ENCODE data around the gene HDAC4.
A peak's percentile ranks its signal among the peaks of the same experiment; 100 is the strongest.

The HDAC4 gene

DNA sequence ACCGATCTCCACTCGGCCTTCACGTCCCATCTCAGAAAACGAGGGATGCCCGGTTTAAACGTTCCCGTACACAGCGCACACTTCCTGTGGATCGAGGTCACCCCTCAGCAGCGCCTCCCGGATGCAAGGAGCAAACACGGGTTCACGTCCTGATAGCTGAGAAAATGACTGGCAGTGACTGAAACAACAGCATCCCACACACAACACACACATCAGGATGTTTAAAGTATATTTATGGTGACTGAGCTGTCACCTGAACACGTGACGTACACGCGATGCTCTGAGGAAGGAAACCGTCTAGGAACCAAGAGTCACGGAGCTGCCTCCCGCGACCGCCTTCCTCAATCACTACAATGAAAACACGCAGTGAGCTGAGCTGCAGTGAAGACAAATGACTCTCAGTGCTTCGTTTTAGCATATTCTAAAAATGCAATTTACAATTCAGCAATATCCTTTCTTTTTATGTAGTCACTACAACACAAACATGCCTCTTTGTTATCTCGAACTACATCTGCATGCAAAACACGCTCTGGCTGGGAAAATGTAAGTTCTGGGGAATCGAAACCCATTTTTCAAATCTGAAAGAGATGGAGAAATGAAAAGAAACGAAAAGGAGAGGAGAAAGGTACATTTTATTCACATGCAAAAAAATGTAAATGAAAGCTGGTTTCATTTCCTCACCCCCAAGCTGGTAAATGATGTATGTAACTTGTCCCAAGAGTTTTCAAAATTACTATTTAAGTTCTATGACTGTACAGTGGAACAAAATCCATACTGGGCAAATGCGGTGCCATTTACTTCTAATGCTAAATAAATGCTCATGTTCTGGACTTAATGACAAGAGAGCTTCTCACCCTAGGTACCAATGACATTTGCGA is 19.8 kb downstream of the HDAC4 start:
- Histone ChIP-seq H3K36me3 (ENCODE audit: insufficient read depth, insufficient read length, low read length) (peaks cover 30% of the 10 kb centered on the region), H3K4me1 (ENCODE audit: insufficient read depth, insufficient read length) (peaks cover 4% of the 10 kb centered on the region), H3K27me3 (ENCODE audit: insufficient read depth, insufficient read length) (no peaks in the 10 kb centered on the region), H3K9ac (ENCODE audit: insufficient read length, low read depth) (peak overlapping the region; percentile 13), H3K4me3 (ENCODE audit: insufficient read length, low read depth) (no peak overlapping the region), H3K9me3 (ENCODE audit: insufficient read depth, low read length) (no peaks in the 10 kb centered on the region)
- TF ChIP-seq ZNF274 (IDR thresholded peaks at IDR 0.05; ENCODE audit: low read depth, low read length) (no peak), YY1 (IDR thresholded peaks at IDR 0.05; ENCODE audit: insufficient read depth, insufficient read length) (no peak), SUZ12 (IDR thresholded peaks at IDR 0.05; ENCODE audit: extremely low read depth, insufficient read depth, insufficient read length) (no peak)
- DNase-seq (ENCODE audit: low read depth, low spot score): no peak

DNA sequence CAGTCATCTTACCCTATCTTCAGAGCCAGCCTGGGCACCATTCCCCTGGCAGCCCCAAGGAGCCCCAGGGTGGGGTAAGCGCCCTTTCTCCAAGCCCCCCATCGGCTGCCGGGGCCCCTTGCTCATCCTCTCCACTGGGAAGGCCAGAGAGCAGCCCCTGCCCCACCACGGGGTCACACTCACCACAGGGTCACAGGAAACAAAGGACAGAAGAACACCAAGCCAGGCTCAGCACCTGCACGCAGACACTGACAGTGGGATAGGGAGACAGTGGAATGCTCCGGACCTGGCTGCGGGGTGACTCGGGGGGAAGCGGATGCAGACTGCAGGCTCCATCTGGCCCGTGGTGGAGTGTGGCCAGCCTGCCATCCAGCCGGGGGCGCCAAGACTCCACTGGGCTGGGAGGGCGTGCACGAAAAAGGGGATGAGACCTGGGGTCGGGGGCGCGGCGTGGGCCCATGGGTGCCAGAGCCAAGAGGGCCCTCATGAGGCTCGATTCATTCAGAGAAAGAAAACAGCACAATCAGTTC is 21.1 kb downstream of the HDAC4 start:
- peaks cover 33% of the 10 kb centered on the region for H3K36me3 ChIP-seq (ENCODE audit: insufficient read depth, insufficient read length, low read length)

DNA sequence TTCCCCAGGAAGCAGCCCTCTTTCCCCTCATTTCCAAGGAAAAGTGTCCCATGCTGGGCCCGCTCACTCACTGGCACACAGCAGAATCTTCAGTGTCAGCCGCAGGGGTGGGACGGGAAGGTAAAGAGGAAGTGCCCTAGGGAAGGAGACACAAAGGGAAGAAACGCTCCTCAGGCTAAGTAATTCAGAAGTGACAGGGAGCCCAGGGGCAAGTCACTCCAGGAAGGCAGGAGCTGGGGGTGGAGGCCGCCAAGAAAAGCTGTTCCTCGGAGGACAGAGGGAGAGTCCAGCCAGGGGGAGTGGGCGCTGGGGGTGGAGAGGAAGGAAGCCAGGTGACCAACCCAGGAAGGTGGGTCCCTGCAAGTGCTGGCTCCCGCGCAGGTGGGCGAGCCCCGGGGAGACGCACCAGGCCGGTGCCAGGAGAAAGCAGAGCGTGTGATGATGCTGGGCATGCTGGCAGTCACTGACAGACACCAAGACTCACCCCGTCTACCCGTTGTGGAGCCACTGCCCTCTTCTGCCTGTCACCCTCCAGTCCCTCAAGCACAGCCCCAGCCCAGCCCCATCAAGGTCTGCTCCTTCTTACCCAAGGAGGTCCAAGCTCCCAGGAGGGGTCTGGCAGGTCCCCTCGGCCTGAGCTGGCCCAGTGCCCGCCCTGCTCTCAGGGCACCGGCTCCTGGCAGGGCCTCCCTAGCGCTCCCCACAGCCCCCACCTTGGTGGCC is 21.7 kb downstream of the HDAC4 start:
- Histone ChIP-seq H3K36me3 (ENCODE audit: insufficient read depth, insufficient read length, low read length) (peaks cover 33% of the 10 kb centered on the region), H3K4me1 (ENCODE audit: insufficient read depth, insufficient read length) (peaks cover 2% of the 10 kb centered on the region), H3K4me3 (ENCODE audit: insufficient read length, low read depth) (no peak overlapping the region), H3K27me3 (ENCODE audit: insufficient read depth, insufficient read length) (no peaks in the 10 kb centered on the region), H3K9me3 (ENCODE audit: insufficient read depth, low read length) (no peaks in the 10 kb centered on the region), H3K9ac (ENCODE audit: insufficient read length, low read depth) (no peak overlapping the region)
- no peak for TF ChIP-seq YY1 (IDR thresholded peaks at IDR 0.05; ENCODE audit: insufficient read depth, insufficient read length)
- no peak for TF ChIP-seq SUZ12 (IDR thresholded peaks at IDR 0.05; ENCODE audit: extremely low read depth, insufficient read depth, insufficient read length)
- TF ChIP-seq ZNF274 (IDR thresholded peaks at IDR 0.05; ENCODE audit: low read depth, low read length): no peak
- DNase-seq (ENCODE audit: low read depth, low spot score): no peak

More for the DNA sequence above, 21.1 kb downstream of the HDAC4 start:
- TF ChIP-seq ZNF274 (IDR thresholded peaks at IDR 0.05; ENCODE audit: low read depth, low read length) (no peak), YY1 (IDR thresholded peaks at IDR 0.05; ENCODE audit: insufficient read depth, insufficient read length) (no peak), SUZ12 (IDR thresholded peaks at IDR 0.05; ENCODE audit: extremely low read depth, insufficient read depth, insufficient read length) (no peak)
- H3K4me1 ChIP-seq (ENCODE audit: insufficient read depth, insufficient read length): peaks cover 2% of the 10 kb centered on the region
- no peaks in the 10 kb centered on the region for H3K9me3 ChIP-seq (ENCODE audit: insufficient read depth, low read length)
- H3K4me3 ChIP-seq (ENCODE audit: insufficient read length, low read depth): no peak overlapping the region
- no peak for DNase-seq (ENCODE audit: low read depth, low spot score)
- H3K9ac ChIP-seq (ENCODE audit: insufficient read length, low read depth): no peak overlapping the region
- no peaks in the 10 kb centered on the region for H3K27me3 ChIP-seq (ENCODE audit: insufficient read depth, insufficient read length)

DNA sequence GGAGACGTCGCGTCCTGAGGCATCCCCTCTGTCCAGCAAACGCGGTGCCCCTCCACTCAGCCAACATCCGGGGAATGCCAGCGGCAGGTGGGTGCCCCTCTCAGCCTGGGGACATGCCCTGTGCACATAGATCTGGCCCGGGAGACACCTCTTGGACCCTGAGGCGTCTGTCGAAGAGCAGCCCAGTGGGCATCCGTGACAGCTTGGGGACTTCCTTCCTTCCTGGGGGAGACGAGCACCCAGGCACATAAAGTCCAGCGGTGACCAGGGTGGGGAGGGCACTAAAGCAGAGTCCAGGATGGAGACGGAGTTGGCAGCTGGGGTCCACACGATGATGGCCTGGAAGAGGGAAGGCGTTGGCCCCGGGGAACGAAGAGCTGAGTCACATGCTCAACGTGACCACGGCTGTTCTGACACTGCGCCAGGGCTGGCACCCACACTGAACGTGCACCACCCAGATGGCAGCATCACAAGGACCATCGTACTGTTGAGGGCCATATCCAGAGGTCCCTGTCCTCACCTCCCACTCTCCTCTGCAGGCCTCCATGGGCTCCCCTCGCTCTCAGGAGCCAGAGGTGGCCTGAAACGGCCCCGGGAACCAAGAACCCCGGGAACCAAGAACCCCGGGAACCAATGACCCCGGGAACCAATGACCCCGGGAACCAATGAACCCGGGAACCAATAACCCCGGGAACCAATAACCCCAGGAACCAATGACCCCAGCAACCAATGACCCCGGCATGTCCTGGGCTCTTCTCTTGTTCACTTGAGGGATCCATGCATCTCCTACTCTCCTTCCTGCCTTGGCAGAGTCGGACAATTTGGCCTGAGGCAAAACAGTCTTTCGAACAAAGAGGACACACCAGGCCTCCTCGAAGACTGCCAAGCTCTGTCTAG is 22.6 kb downstream of the HDAC4 start:
- Histone ChIP-seq H3K9ac (ENCODE audit: insufficient read length, low read depth) (no peak overlapping the region), H3K27me3 (ENCODE audit: insufficient read depth, insufficient read length) (no peaks in the 10 kb centered on the region), H3K4me3 (ENCODE audit: insufficient read length, low read depth) (no peak overlapping the region), H3K9me3 (ENCODE audit: insufficient read depth, low read length) (no peaks in the 10 kb centered on the region), H3K36me3 (ENCODE audit: insufficient read depth, insufficient read length, low read length) (peaks cover 29% of the 10 kb centered on the region), H3K4me1 (ENCODE audit: insufficient read depth, insufficient read length) (peaks cover 2% of the 10 kb centered on the region)
- TF ChIP-seq YY1 (IDR thresholded peaks at IDR 0.05; ENCODE audit: insufficient read depth, insufficient read length): no peak
- TF ChIP-seq ZNF274 (IDR thresholded peaks at IDR 0.05; ENCODE audit: low read depth, low read length): no peak
- no peak for TF ChIP-seq SUZ12 (IDR thresholded peaks at IDR 0.05; ENCODE audit: extremely low read depth, insufficient read depth, insufficient read length)
- no peak for DNase-seq (ENCODE audit: low read depth, low spot score)

DNA sequence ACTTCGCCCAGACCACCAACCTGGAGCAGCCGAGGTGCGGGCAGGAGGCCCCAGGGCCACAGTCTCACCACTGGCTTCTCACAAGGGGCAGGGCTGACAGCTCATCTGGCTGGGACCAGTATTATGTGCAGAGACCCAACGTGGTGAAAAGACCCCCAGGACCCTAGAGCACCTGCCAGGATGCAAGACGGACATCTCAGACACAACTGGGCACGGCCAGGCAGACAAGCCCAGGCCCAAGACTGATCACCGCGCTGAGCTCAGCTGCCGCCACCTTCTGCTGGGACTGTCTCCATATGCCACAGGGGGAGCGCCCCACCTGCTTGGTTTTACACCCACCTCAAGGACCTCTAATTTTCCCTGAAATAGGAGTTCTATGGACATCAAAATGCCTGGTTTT is 23.2 kb downstream of the HDAC4 start:
- TF ChIP-seq SUZ12 (IDR thresholded peaks at IDR 0.05; ENCODE audit: extremely low read depth, insufficient read depth, insufficient read length) (no peak), YY1 (IDR thresholded peaks at IDR 0.05; ENCODE audit: insufficient read depth, insufficient read length) (no peak), ZNF274 (IDR thresholded peaks at IDR 0.05; ENCODE audit: low read depth, low read length) (no peak)
- Histone ChIP-seq H3K36me3 (ENCODE audit: insufficient read depth, insufficient read length, low read length) (peaks cover 31% of the 10 kb centered on the region), H3K4me3 (ENCODE audit: insufficient read length, low read depth) (no peak overlapping the region), H3K4me1 (ENCODE audit: insufficient read depth, insufficient read length) (peaks cover 2% of the 10 kb centered on the region), H3K9ac (ENCODE audit: insufficient read length, low read depth) (no peak overlapping the region), H3K27me3 (ENCODE audit: insufficient read depth, insufficient read length) (no peaks in the 10 kb centered on the region), H3K9me3 (ENCODE audit: insufficient read depth, low read length) (no peaks in the 10 kb centered on the region)
- DNase-seq (ENCODE audit: low read depth, low spot score): no peak

DNA sequence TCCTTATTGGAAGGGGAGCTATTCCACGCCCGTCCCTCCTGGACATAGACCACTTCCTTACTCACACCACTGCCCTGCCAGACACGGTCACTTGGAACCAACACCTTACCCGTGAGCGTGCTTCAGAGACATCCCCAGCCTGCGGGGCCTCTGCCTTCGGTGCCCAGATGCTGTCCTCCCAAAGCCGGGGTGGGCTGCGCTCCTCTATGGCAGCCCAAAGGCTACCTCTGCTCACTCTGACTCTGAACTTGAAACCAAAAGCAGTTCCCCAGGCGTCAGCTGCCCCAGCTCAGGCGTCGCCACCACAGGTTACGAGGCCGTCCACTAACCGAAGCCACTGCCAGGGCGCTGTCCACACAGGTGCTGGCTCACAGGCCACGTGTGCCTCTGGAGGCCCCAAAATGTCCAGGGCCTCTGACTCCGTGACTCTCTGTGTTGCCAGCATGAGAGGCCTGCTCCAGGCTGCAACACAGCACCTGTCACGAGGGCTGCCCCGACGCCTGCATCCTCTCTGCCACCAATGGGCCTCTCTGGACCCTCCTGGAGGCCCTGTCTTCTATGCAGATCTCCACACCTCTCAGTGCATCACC is 23.8 kb downstream of the HDAC4 start:
- H3K4me1 ChIP-seq (ENCODE audit: insufficient read depth, insufficient read length): peaks cover 2% of the 10 kb centered on the region
- TF ChIP-seq SUZ12 (IDR thresholded peaks at IDR 0.05; ENCODE audit: extremely low read depth, insufficient read depth, insufficient read length): no peak
- no peak for TF ChIP-seq ZNF274 (IDR thresholded peaks at IDR 0.05; ENCODE audit: low read depth, low read length)
- TF ChIP-seq YY1 (IDR thresholded peaks at IDR 0.05; ENCODE audit: insufficient read depth, insufficient read length): no peak
- no peak for DNase-seq (ENCODE audit: low read depth, low spot score)
- peaks cover 35% of the 10 kb centered on the region for H3K36me3 ChIP-seq (ENCODE audit: insufficient read depth, insufficient read length, low read length)
- no peak overlapping the region for H3K4me3 ChIP-seq (ENCODE audit: insufficient read length, low read depth)
- H3K9me3 ChIP-seq (ENCODE audit: insufficient read depth, low read length): no peaks in the 10 kb centered on the region
- H3K27me3 ChIP-seq (ENCODE audit: insufficient read depth, insufficient read length): no peaks in the 10 kb centered on the region
- no peak overlapping the region for H3K9ac ChIP-seq (ENCODE audit: insufficient read length, low read depth)
